Measurements from ENCODE around the gene SCLY. TPM values are rescaled to one million over a fixed set of nuclear protein-coding genes. Genes with fewer than 3 reads are reported as not detected.
A peak's percentile ranks its signal among the peaks of the same experiment; 100 is the strongest.

Gene SCLY
- total RNA-seq, 1 experiment from 2014 or later = 69.9 TPM

- Histone ChIP-seq H3K4me3 (ENCODE audit: low read depth, low read length, poor library complexity, severe bottlenecking) (no peak overlapping the region), H3K36me3 (ENCODE audit: insufficient read depth, low read length, poor library complexity, severe bottlenecking) (peaks cover 60% of the 10 kb centered on the region), H3K9me3 (ENCODE audit: low read depth, low read length, poor library complexity, severe bottlenecking) (no peaks in the 10 kb centered on the region), H3K27me3 (replicated peaks; ENCODE audit: insufficient read depth, low read depth, low read length, poor library complexity) (no peaks in the 10 kb centered on the region), H3K27ac (ENCODE audit: low read depth, low read length, poor library complexity, severe bottlenecking) (peak overlapping the region; percentile 30), H3K4me1 (ENCODE audit: insufficient read depth, low read length, poor library complexity, severe bottlenecking) (peaks cover 10% of the 10 kb centered on the region)
- intact Hi-C loops (cut with micrococcal nuclease; ENCODE audit: unreplicated experiment) = no loop called here
- ChIA-PET CTCF (no interaction called here), POLR2A (ENCODE audit: low non-redundant PET) (no interaction called here)
- DNase-seq (ENCODE audit: low spot score) = no peak
- TF ChIP-seq CTCF (conservative IDR thresholded peaks at IDR 0.05; ENCODE audit: low read depth, low read length) (no peak), EZH2 (IDR thresholded peaks at IDR 0.05; ENCODE audit: borderline replicate concordance, low read depth, low read length, poor library complexity, severe bottlenecking) (no peak)
- no TSS peak for BruUV-seq (replicated peaks)
Measured at GRCh38 chr2:238081150-238081549, 20.3 kb downstream of the SCLY start.

GRCh38 chr2:238081561-238081960 is 20.8 kb downstream of the SCLY start:
- no peak overlapping the region for H3K4me3 ChIP-seq (ENCODE audit: low read depth, low read length, poor library complexity, severe bottlenecking)
- H3K27ac ChIP-seq (ENCODE audit: low read depth, low read length, poor library complexity, severe bottlenecking) = peak overlapping the region; percentile 30
- TF ChIP-seq EZH2 (IDR thresholded peaks at IDR 0.05; ENCODE audit: borderline replicate concordance, low read depth, low read length, poor library complexity, severe bottlenecking) = no peak
- no peak for TF ChIP-seq CTCF (conservative IDR thresholded peaks at IDR 0.05; ENCODE audit: low read depth, low read length)
- H3K27me3 ChIP-seq (replicated peaks; ENCODE audit: insufficient read depth, low read depth, low read length, poor library complexity) = no peaks in the 10 kb centered on the region
- H3K4me1 ChIP-seq (ENCODE audit: insufficient read depth, low read length, poor library complexity, severe bottlenecking) = peaks cover 10% of the 10 kb centered on the region
- CTCF ChIA-PET = no interaction called here
- no peak for DNase-seq (ENCODE audit: low spot score)
- H3K36me3 ChIP-seq (ENCODE audit: insufficient read depth, low read length, poor library complexity, severe bottlenecking) = peaks cover 56% of the 10 kb centered on the region
- H3K9me3 ChIP-seq (ENCODE audit: low read depth, low read length, poor library complexity, severe bottlenecking) = no peaks in the 10 kb centered on the region
- POLR2A ChIA-PET (ENCODE audit: low non-redundant PET) = no interaction called here
- BruUV-seq (replicated peaks) = no TSS peak
- intact Hi-C loops (cut with micrococcal nuclease; ENCODE audit: unreplicated experiment) = no loop called here

GRCh38 chr2:238082151-238082550 is 21.4 kb downstream of the SCLY start:
- Histone ChIP-seq H3K4me1 (ENCODE audit: insufficient read depth, low read length, poor library complexity, severe bottlenecking) (peaks cover 6% of the 10 kb centered on the region), H3K9me3 (ENCODE audit: low read depth, low read length, poor library complexity, severe bottlenecking) (no peaks in the 10 kb centered on the region), H3K36me3 (ENCODE audit: insufficient read depth, low read length, poor library complexity, severe bottlenecking) (peaks cover 54% of the 10 kb centered on the region), H3K27me3 (replicated peaks; ENCODE audit: insufficient read depth, low read depth, low read length, poor library complexity) (no peaks in the 10 kb centered on the region), H3K4me3 (ENCODE audit: low read depth, low read length, poor library complexity, severe bottlenecking) (no peak overlapping the region), H3K27ac (ENCODE audit: low read depth, low read length, poor library complexity, severe bottlenecking) (no peak overlapping the region)
- no peak for DNase-seq (ENCODE audit: low spot score)
- TF ChIP-seq EZH2 (IDR thresholded peaks at IDR 0.05; ENCODE audit: borderline replicate concordance, low read depth, low read length, poor library complexity, severe bottlenecking) (no peak), CTCF (conservative IDR thresholded peaks at IDR 0.05; ENCODE audit: low read depth, low read length) (no peak)
- BruUV-seq (replicated peaks) = no TSS peak
- POLR2A ChIA-PET (ENCODE audit: low non-redundant PET) = no interaction called here
- CTCF ChIA-PET = no interaction called here
- intact Hi-C loops (cut with micrococcal nuclease; ENCODE audit: unreplicated experiment) = no loop called here
